Fibroblast of upper back skin (primary cell): Measurements from ENCODE around the gene C17orf75.
A peak's percentile ranks its signal among the peaks of the same experiment; 100 is the strongest.
"Not testable (repeated sequence)": the region's sequence is repeated elsewhere in the genome, so short reads cannot be mapped to it uniquely, and the experiment has no call there.

ENCODE experiments used
- DNase-seq: peaks from one replicate; pipeline ENCODE4 v3.0.0-alpha.2; 2013

Gene C17orf75

GRCh38 chr17:32341857-32342602 is at the start of gene C17orf75:
Gene C17orf75 (minus strand): TSS chr17:32342173. CDS start chr17:32342139, 34 bp downstream.
- peak; percentile 70 for DNase-seq

- no peak for DNase-seq
Observed at GRCh38 chr17:32388613-32389459, 46.9 kb upstream of the C17orf75 start.

- not testable (repeated sequence) for DNase-seq
Observed at GRCh38 chr17:32388128-32388527, 46.2 kb upstream of the C17orf75 start.

DNA sequence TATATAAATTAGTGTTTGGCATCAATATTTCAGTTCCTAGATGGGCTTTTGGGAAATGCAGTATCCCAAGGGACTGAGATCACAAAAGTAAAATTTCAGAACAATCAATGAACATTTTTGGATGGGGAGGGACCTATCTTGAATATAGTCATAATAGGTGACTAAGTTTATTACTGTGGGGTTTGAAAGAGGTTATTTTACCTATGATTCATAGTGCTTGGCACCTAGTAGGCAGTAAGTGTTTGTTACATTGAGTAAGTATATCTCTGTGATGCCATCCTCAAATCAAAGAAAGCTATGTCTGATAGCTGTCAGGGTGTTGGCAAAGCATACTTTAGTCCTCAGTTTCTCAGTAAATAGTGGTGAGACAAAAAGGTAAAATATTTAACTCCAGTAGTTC is 44.9 kb upstream of the C17orf75 start:
- DNase-seq, result no peak

DNA sequence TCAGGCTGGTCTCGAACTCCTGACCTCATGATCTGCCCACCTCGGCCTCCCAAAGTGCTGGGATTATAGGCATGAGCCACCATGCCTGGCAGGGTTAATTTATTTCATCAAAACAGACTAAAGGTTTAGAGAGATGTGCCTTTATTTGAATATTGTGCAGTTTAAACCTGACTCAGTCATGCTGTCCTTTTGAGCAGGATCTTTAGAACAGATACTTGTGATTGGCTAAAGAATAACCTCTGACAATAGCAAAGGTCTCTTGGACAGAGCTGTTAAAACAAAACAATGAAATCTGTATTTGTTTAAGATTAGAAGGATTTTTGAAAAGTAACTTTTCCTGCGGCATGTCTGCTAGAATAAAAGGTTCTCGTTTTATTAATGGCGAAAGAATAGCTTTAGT is 44.0 kb upstream of the C17orf75 start:
- DNase-seq, result no peak

DNA sequence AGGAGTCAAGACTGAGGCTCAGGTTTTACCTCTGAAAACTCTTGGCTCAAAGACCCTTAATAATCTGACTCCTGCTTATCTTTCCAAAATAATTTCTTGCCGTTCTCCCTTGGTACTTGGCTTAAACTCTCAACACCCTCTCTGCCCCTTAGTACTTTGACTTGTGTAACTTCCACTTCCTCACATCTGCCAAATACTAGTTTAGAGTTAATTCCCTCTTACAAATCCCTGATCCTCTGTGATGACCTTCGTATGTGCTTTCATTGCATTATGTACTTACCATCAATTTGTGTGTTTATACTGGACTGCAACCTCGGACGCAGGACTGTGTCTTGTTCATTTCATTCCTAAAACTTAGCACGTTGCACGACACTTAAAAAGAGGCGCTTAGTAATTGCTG is 43.1 kb upstream of the C17orf75 start:
- DNase-seq, result no peak

GRCh38 chr17:32383926-32384434 is 42.0 kb upstream of the C17orf75 start:
- no peak for DNase-seq

DNA sequence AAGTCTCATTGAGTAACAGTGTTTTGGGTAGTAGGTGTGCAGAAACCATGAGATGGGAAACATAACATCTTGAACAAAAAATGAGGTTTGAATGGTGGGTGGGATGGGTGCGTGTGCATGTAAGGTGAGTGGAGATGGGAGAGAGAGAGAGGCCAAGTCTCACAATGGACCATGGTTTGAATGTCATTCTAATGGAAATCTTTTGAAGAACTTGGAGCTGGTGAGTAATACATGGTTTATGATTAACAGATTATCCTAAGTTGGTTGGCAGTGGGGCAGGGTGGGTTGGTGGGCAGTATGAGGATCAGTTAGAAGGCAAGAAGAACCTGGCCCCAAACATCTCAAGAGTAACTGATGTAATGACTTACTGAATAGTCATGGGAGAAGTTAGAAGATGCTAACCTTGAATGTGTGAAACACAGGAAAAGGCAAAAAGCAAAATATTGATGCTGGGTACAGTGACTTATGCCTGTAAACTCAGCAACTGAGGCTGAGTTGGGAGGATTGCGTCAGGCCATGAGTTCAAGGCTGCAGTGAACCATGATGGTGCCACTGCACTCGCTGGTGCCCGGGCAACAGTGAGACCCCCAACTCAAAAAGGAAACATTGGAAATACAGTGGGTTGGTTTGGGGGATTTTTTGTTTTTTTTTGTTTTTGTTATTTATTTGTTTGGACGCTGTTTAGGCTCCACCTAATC is 40.7 kb upstream of the C17orf75 start:
- no peak for DNase-seq

DNA sequence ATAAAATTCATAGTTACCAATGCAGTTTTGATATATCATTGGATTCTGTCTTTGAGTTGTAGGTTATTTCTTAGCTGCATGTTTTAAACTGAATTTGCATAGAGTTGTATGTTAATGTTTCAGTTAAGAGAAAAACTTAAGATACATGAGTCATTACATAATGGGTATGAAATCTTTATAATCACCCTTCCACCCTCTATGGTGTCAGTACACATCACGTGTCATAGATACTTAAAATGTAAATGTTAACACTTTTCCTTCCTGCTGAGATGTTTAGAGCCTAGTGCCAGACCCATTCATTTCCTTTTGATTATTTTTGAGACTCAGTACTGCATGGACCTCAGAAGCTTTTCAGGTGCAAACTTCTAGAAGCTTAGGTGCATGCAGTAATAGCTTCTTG is 28.5 kb upstream of the C17orf75 start:
- no peak for DNase-seq

DNA sequence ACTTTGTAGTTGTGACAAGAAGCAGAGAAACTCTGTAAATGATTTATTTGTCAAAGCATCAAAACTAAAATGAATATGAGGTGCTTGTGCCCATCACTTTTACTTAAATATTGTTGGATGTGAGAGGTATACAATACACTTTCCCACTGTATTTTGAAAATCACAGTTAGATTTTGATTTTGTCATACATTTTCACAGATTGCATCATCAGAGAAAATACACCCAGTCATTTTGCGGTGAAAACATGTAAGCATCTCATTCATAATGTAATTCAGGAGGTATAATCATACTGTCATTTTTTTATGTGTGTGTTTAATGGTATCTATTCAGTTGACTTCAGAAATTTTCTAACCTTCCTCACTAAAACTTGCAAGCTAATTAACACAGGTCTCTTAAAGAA is 19.3 kb upstream of the C17orf75 start:
- DNase-seq, result no peak

DNA sequence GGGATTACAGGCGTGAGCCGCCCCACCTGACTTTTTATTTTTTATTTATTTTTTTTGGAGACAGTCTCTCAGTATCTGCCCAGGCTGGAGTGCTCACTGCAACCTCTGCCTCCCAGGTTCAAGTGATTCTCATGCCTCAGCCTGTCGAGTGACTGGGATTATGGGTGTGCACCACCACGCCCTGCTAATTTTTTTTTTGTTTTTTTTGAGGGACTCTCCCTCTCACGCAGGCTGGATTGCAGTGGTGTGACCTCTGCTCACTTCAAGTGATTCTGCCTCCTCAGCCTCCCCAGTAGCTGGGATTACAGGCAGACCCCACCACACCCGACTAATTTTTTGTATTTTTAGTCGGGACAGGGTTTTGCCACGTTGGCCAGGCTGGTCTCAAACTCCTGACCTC is 15.6 kb upstream of the C17orf75 start:
- DNase-seq, result no peak

- no peak for DNase-seq
Observed at GRCh38 chr17:32356750-32357149, 14.8 kb upstream of the C17orf75 start.

GRCh38 chr17:32356378-32356743 is 14.4 kb upstream of the C17orf75 start:
- no peak for DNase-seq

GRCh38 chr17:32355649-32356377 is 13.8 kb upstream of the C17orf75 start:
- DNase-seq, result no peak

- DNase-seq, result not testable (repeated sequence)
Observed at GRCh38 chr17:32352734-32353133, 10.8 kb upstream of the C17orf75 start.

- DNase-seq, result peak; percentile 59
Observed at GRCh38 chr17:32350666-32351418, 8.9 kb upstream of the C17orf75 start.

- DNase-seq, result peak; percentile 96
Observed at GRCh38 chr17:32349854-32350665, 8.1 kb upstream of the C17orf75 start, which contains the start of gene ZNF207. Gene ZNF207 (plus strand): TSS chr17:32350157. CDS start chr17:32350286, 129 bp downstream.

- DNase-seq, result no peak
Observed at GRCh38 chr17:32349503-32349853, 7.5 kb upstream of the C17orf75 start.

GRCh38 chr17:32348483-32348800 is 6.5 kb upstream of the C17orf75 start:
- no peak for DNase-seq

DNA sequence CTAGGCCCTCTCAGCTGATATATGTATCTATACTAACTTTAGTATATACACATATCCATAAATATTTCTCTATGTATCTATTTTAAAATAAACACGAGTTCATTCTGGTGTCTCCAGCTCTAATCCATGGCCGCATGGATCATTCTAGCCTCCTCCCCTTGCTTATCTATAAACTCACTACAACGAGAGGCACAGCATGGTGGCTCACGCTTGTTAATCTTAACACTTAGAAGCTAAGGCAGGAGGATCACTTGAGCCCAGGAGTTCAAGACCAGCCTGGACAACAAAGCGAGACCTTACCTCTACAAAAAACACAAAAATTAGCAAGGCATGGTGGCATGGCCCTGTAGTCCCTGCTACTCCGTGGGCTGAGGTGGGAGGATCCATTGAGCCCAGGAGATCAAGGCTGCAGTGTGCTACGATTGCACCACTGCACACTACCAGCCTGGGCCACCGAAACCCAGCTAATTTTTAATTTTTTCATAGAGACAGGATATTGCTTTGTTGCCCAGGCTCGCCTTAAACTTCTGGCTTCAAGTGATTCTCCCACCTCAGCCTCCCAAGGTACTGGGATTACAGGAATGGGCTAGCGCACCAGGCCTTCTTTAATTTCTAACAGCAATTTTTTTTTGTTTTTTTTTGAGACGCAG is 4.1 kb upstream of the C17orf75 start:
- DNase-seq, result no peak
